GM12878 (cell line): ENCODE results near the gene REXO1. TPM values are rescaled to one million over a fixed set of nuclear protein-coding genes. Genes with fewer than 3 reads are reported as not detected.

Experiments used
- ATAC-seq: fragments of 200-7000 bp; cut with Tn5 transposase; 3 replicates; pipeline ENCODE4 v1.9.1; 2020; ENCODE audit warnings: mild to moderate bottlenecking, moderate library complexity
- BruUV-seq: library from RNA; stranded (reverse); fragments of 400-500 nt; replicated peaks from 2 replicates; lab custom pipeline; 2021; lab: Mats Ljungman, UMichigan
- CTCF ChIA-PET: fragments of 300-600 bp; sonication (Branson Sonifier 250); formaldehyde crosslinking; extraction: SDS; loops from one replicate; lab custom pipeline; 2021; ENCODE audit warnings: inconsistent platforms; lab: Yijun Ruan, JAX
- POLR2A ChIA-PET: fragments of 350-600 bp; formaldehyde crosslinking; extraction: SDS; loops from one replicate; lab custom pipeline; 2021; ENCODE audit warnings: inconsistent platforms; lab: Charles Lee
- RAD21 ChIA-PET: fragments of 300-600 bp; sonication (Branson Sonifier 250); formaldehyde crosslinking; loops from one replicate; lab custom pipeline; 2023; ENCODE audit warnings: antibody characterized with exemption; ENCODE audit not compliant: unreplicated experiment; lab: Charles Lee
- SMC1A ChIA-PET: fragments of 300-600 bp; sonication (Branson Sonifier 250); formaldehyde crosslinking; loops from one replicate; lab custom pipeline; 2023; ENCODE audit not compliant: unreplicated experiment, uncharacterized antibody; lab: Charles Lee
- DNase-seq: peaks from one replicate; pipeline ENCODE4 v3.0.0-alpha.2; 2011; ENCODE audit warnings: low read depth, low spot score
- FAIRE-seq: peaks from 3 replicates; lab custom pipeline; 2011; peaks lifted over from hg19 to GRCh38; lab: Jason Lieb, UNC
- H2AFZ ChIP-seq: 2 replicates; pipeline ENCODE4 v1.6.0; 2011; ENCODE audit warnings: low read depth, low read length, control low read depth; ENCODE audit not compliant: control insufficient read depth
- H3K27ac ChIP-seq: 2 replicates; pipeline ENCODE4 v1.5.1; 2011; ENCODE audit warnings: control low read depth; ENCODE audit not compliant: control insufficient read depth, insufficient read depth
- H3K27me3 ChIP-seq, 2 experiments: replicated peaks in 1 of 2; 2 replicates each; pipeline versions ENCODE4 v1.6.0 to v1.6.1; 2011; ENCODE audit warnings: low read length in 1 of 2; ENCODE audit not compliant: control insufficient read depth in 2 of 2, insufficient read depth in 2 of 2
- H3K36me3 ChIP-seq, 2 experiments: 2 replicates each; pipeline ENCODE4 v1.5.1; 2011; ENCODE audit warnings: low read length in 1 of 2; ENCODE audit not compliant: control insufficient read depth in 2 of 2, insufficient read depth in 2 of 2
- H3K4me1 ChIP-seq: 2 replicates; pipeline ENCODE4 v1.6.1; 2011; ENCODE audit warnings: mild to moderate bottlenecking, low read length, moderate library complexity, mixed read lengths; ENCODE audit not compliant: control insufficient read depth, insufficient read depth
- H3K4me2 ChIP-seq: 2 replicates; pipeline ENCODE4 v1.6.0; 2011; ENCODE audit warnings: control low read depth; ENCODE audit not compliant: control insufficient read depth, insufficient read depth
- H3K4me3 ChIP-seq: fragments of 200-600 bp; sonication (generic); 2 replicates; pipeline ENCODE4 v1.5.1; 2016
- H3K79me2 ChIP-seq: 2 replicates; pipeline ENCODE4 v1.6.0; 2011; ENCODE audit warnings: low read length; ENCODE audit not compliant: control insufficient read depth, insufficient read depth
- H3K9ac ChIP-seq: 2 replicates; pipeline ENCODE4 v1.8.0; 2011; ENCODE audit warnings: low read length, control low read depth, mixed read lengths; ENCODE audit not compliant: control insufficient read depth, insufficient read depth
- H3K9me3 ChIP-seq: replicated peaks from 3 replicates; pipeline ENCODE4 v1.5.1; 2011; ENCODE audit warnings: mild to moderate bottlenecking, low read length; ENCODE audit not compliant: control insufficient read depth, insufficient read depth
- H4K20me1 ChIP-seq: 2 replicates; pipeline ENCODE4 v1.6.0; 2011; ENCODE audit not compliant: control insufficient read depth, insufficient read depth
- ATF2 ChIP-seq: IDR thresholded peaks from 2 replicates; pipeline ENCODE4 v1.6.1; 2012; ENCODE audit warnings: low read length, inconsistent platforms
- DPF2 ChIP-seq: fragments of 450-650 bp; IDR thresholded peaks from 2 replicates; pipeline ENCODE4 v1.6.1; 2017; ENCODE audit warnings: mild to moderate bottlenecking
- EED ChIP-seq: sonication (generic); IDR thresholded peaks from 2 replicates; pipeline ENCODE4 v1.6.1; 2016; ENCODE audit warnings: antibody characterized with exemption, low read depth
- ETV6 ChIP-seq, 2 experiments: fragments of 450-650 bp in 1 of 2; IDR thresholded peaks in 1 of 2; conservative IDR thresholded peaks in 1 of 2; 2 replicates each; pipeline ENCODE4 v1.6.1; 2014; ENCODE audit warnings: antibody characterized with exemption in 1 of 2, borderline replicate concordance in 1 of 2, low read depth in 1 of 2, mild to moderate bottlenecking in 1 of 2, moderate library complexity in 1 of 2
- GATAD2B ChIP-seq: fragments of 450-650 bp; conservative IDR thresholded peaks from 2 replicates; pipeline ENCODE4 v1.6.1; 2017; ENCODE audit warnings: low read depth, mild to moderate bottlenecking, moderate library complexity
- MEF2B ChIP-seq: fragments of 450-650 bp; IDR thresholded peaks from 2 replicates; pipeline ENCODE4 v1.6.1; 2018; ENCODE audit warnings: mild to moderate bottlenecking, moderate library complexity; ENCODE audit not compliant: partially characterized antibody, poor library complexity, severe bottlenecking
- MXI1 ChIP-seq: fragments of 150-350 bp; IDR thresholded peaks from 2 replicates; pipeline ENCODE4 v1.6.1; 2011; ENCODE audit warnings: low read depth, mild to moderate bottlenecking, inconsistent platforms, low read length, improper control_type of control experiment
- PAX5 ChIP-seq: IDR thresholded peaks from 2 replicates; pipeline ENCODE4 v1.6.1; 2011; ENCODE audit warnings: low read depth, low read length, borderline replicate concordance
- PAX8 ChIP-seq: fragments of 450-650 bp; IDR thresholded peaks from 2 replicates; pipeline ENCODE4 v1.6.1; 2017; ENCODE audit warnings: mild to moderate bottlenecking, moderate library complexity
- PRDM15 ChIP-seq: fragments of 450-650 bp; formaldehyde crosslinking; IDR thresholded peaks from 2 replicates; pipeline ENCODE4 v1.4.0; 2020; ENCODE audit warnings: mild to moderate bottlenecking, moderate library complexity
- SPI1 ChIP-seq: IDR thresholded peaks from 2 replicates; pipeline ENCODE4 v1.6.1; 2011; ENCODE audit warnings: low read depth, mild to moderate bottlenecking, low read length, moderate library complexity, borderline replicate concordance; ENCODE audit not compliant: insufficient read depth
- SRF ChIP-seq, 2 experiments: IDR thresholded peaks; 2 replicates each; pipeline ENCODE4 v1.6.1; 2011; ENCODE audit warnings: low read depth in 2 of 2, low read length in 2 of 2, mild to moderate bottlenecking in 1 of 2, moderate library complexity in 1 of 2
- YBX1 ChIP-seq: fragments of 450-650 bp; IDR thresholded peaks from 2 replicates; pipeline ENCODE4 v1.6.1; 2016; ENCODE audit warnings: antibody characterized with exemption
- whole genome bisulfite sequencing: methylation state at CpG from one replicate; pipeline ENCODE4 v1.1.6; 2016; ENCODE audit warnings: low lambda C conversion rate; ENCODE audit not compliant: insufficient replicate concordance, insufficient coverage; ENCODE audit errors: missing lambda C conversion rate; 5-methylcytosine and 5-hydroxymethylcytosine counted together
- in situ Hi-C: fragments of 300-500 bp; cut with MboI; formaldehyde crosslinking; loops from 9 replicates; pipeline ENCODE4 v1.14.3; 2018; ENCODE audit warnings: mixed read lengths
- intact Hi-C: fragments of 100-400 bp; cut with micrococcal nuclease; formaldehyde crosslinking; loops from one replicate; pipeline ENCODE4 v1.14.2; 2022; ENCODE audit not compliant: unreplicated experiment
- polyA plus RNA-seq, 11 experiments: library from polyadenylated mRNA; depleted of rRNA in 4 of 11; unstranded in 6 of 11; stranded (reverse) in 5 of 11; fragments of >200 nt; fragmentation: Nextera tagmentation in 4 of 11; fragmentation: Illumina TruSeq in 1 of 11; extraction: Ambion mirVana in 4 of 11; extraction: Trizol in 1 of 11; gene quantifications; 1 replicate in 1 of 11; 2 replicates in 10 of 11; pipeline versions ENCODE4 v1.2.1 to v1.2.3, GENCODE V29; 2011 to 2016; ENCODE audit warnings: inconsistent platforms in 2 of 11, missing spikeins in 2 of 11, low read depth in 1 of 11
- total RNA-seq, 4 experiments: library from RNA; depleted of rRNA in 3 of 4; stranded (reverse); fragments of >200 nt in 3 of 4; fragmentation: Illumina TruSeq in 1 of 4; extraction: Trizol in 1 of 4; gene quantifications; 2 replicates each; pipeline versions ENCODE4 v1.2.1 to v1.2.3, GENCODE V29; 2013 to 2021

The REXO1 gene
- total and polyA plus RNA-seq, 10 of the 15 experiments (the other 5 are each of a cell fraction or from before 2014, with no cell fraction given) = 0.03 to 45.2 (median 8.4) TPM

GRCh38 chr19:1871630-1872029, 23.3 kb upstream of the REXO1 start:
- in situ Hi-C loops (loop anchor here (25.0 kb wide), 1 partner anchor 1491 kb away; the partner anchor contains the start of gene NFIC), intact Hi-C loops (no loop called here)
- BruUV-seq = no TSS peak
- ChIA-PET CTCF (no interaction called here), SMC1A (no interaction called here), POLR2A (no interaction called here), RAD21 (no interaction called here)
- Histone ChIP-seq H3K4me2 (no peak overlapping the region), H3K36me3 (peaks cover 3 to 9% of the 10 kb centered on the region in 2 experiments; a peak in 3 of 4 replicates), H3K4me1 (peaks cover 3% of the 10 kb centered on the region; the same call in 1 of the 2 replicates), H3K27me3 (no peaks in the 10 kb centered on the region), H2AFZ (no peak overlapping the region), H3K4me3 (no peak overlapping the region), H3K9ac (no peak overlapping the region), H3K79me2 (peaks cover 39% of the 10 kb centered on the region), H3K27ac (no peak overlapping the region), H4K20me1 (no peaks in the 10 kb centered on the region)
- DNase-seq (no peak), ATAC-seq (no peak), FAIRE-seq (no peak)
- 98% methylated on average over 10 of the region's 13 CpGs for WGBS
- no peak for TF ChIP-seq PAX5
- TF ChIP-seq PRDM15 (CRISPR knock-in tag) = no peak
- TF ChIP-seq, all 136 proteins: peak for 0
- no peaks in the 10 kb centered on the region for H3K9me3 ChIP-seq

- ChIA-PET CTCF (no interaction called here), POLR2A (no interaction called here), RAD21 (no interaction called here), SMC1A (no interaction called here)
- no peaks in the 10 kb centered on the region for H3K9me3 ChIP-seq
- no peak for FAIRE-seq
- no peak overlapping the region for H3K9ac ChIP-seq
- no peak for ATAC-seq
- no peaks in the 10 kb centered on the region for H4K20me1 ChIP-seq
- H3K4me3 ChIP-seq = no peak overlapping the region
- H3K79me2 ChIP-seq = peaks cover 39% of the 10 kb centered on the region
- no TSS peak for BruUV-seq
- WGBS = 89% methylated on average over 15 of the region's 15 CpGs
- intact Hi-C loops = no loop called here
- no peaks in the 10 kb centered on the region for H3K27me3 ChIP-seq
- no peak overlapping the region for H3K4me2 ChIP-seq
- no peaks in the 10 kb centered on the region for H3K4me1 ChIP-seq
- DNase-seq = no peak
- H3K27ac ChIP-seq = no peak overlapping the region
- in situ Hi-C loops = loop anchor here (25.0 kb wide), 1 partner anchor 1491 kb away; the partner anchor contains the start of gene NFIC
- peaks cover 3 to 9% of the 10 kb centered on the region in 2 experiments; a peak in 3 of 4 replicates for H3K36me3 ChIP-seq
- H2AFZ ChIP-seq = no peak overlapping the region
- TF ChIP-seq SPI1 = no peak
- no peak for TF ChIP-seq ATF2
- no peak for TF ChIP-seq MEF2B
- no peak for TF ChIP-seq YBX1
- TF ChIP-seq EED = no peak
- TF ChIP-seq GATAD2B = no peak
- TF ChIP-seq DPF2 = no peak
- no peak for TF ChIP-seq SRF (IDR thresholded peaks at IDR 0.05; ENCODE audit: low read depth in 2 of 2, low read length in 2 of 2)
- no peak for TF ChIP-seq ETV6 (conservative IDR thresholded peaks at IDR 0.05 in 1 of 2, IDR thresholded peaks at IDR 0.05 in 1 of 2; ENCODE audit: borderline replicate concordance in 1 of 2, low read depth in 1 of 2)
- TF ChIP-seq MXI1 = no peak
- no peak for TF ChIP-seq PAX8
These were observed 22.9 kb upstream of the REXO1 start for GRCh38 chr19:1871140-1871597.
